Left lung (tissue), 10 donors: Measurements from ENCODE around the gene ZNF189. TPM values are rescaled to one million over a fixed set of nuclear protein-coding genes. Genes with fewer than 3 reads are reported as not detected.

Experiments used
- ATAC-seq: fragments of 200-7000 bp; cut with Tn5 transposase; one replicate; pipeline ENCODE4 v1.9.1; 2020; ENCODE audit warnings: moderate library complexity
- DNase-seq, 4 donors: peaks; one replicate each; pipeline ENCODE4 v3.0.0-alpha.2; 2013 to 2020
- H3K27ac ChIP-seq, 2 donors: fragments of 200-600 bp; sonication (generic) in 1 of 2; one replicate each; pipeline versions ENCODE4 v1.5.0 to v1.8.0; 2020 to 2021
- H3K27me3 ChIP-seq, 2 donors: fragments of 200-600 bp; sonication (generic) in 1 of 2; one replicate each; pipeline versions ENCODE4 v1.5.0 to v1.8.0; 2020 to 2021
- H3K36me3 ChIP-seq, 2 donors: fragments of 200-600 bp; sonication (generic) in 1 of 2; one replicate each; pipeline versions ENCODE4 v1.5.0 to v1.8.0; 2020 to 2021
- H3K4me1 ChIP-seq, 2 donors: fragments of 200-600 bp; one replicate each; pipeline ENCODE4 v1.8.0; 2021
- H3K4me3 ChIP-seq, 2 donors: fragments of 200-600 bp; sonication (generic) in 1 of 2; one replicate each; pipeline versions ENCODE4 v1.5.0 to v1.8.0; 2020 to 2021; ENCODE audit warnings: mild to moderate bottlenecking in 1 of 2
- H3K9me3 ChIP-seq, 2 donors: fragments of 200-600 bp; sonication (generic) in 1 of 2; one replicate each; pipeline versions ENCODE4 v1.5.0 to v1.8.0; 2020 to 2021
- intact Hi-C, 2 donors: fragments of 100-400 bp; cut with DNase I; formaldehyde crosslinking; loops; one replicate each; pipeline versions ENCODE4 v1.11.2 to v1.14.2; 2022
- polyA plus RNA-seq, 6 donors: library from polyadenylated mRNA; unstranded; fragments of 120-200 nt; gene quantifications; one replicate each; pipeline ENCODE4 v1.2.1, GENCODE V29; 2013; ENCODE audit not compliant: insufficient read length in 6 of 6
- total RNA-seq, 2 donors: library from RNA; stranded (reverse); fragmentation: NEBNext Ultra II Directional; extraction: Animal tissue kit (Norgen Biotek cat#: 25700); gene quantifications; one replicate each; pipeline ENCODE4 v1.2.1, GENCODE V29; 2021
- TF ChIP-seq, protein P1 (sequence below), 2 donors: fragments of 200-600 bp; sonication (generic) in 1 of 2; IDR thresholded peaks; one replicate each; pipeline versions ENCODE4 v1.5.0 to v1.8.0; 2021; ENCODE audit warnings: antibody characterized with exemption in 2 of 2
- donor health status: DM: no; HTN: yes; CAD: no.
- donor health status: DM: no; HTN: no; CAD: no.

The ZNF189 gene
- total and polyA plus RNA-seq, 8 donors = 15.7 to 45.1 (median 37.9) TPM

DNA sequence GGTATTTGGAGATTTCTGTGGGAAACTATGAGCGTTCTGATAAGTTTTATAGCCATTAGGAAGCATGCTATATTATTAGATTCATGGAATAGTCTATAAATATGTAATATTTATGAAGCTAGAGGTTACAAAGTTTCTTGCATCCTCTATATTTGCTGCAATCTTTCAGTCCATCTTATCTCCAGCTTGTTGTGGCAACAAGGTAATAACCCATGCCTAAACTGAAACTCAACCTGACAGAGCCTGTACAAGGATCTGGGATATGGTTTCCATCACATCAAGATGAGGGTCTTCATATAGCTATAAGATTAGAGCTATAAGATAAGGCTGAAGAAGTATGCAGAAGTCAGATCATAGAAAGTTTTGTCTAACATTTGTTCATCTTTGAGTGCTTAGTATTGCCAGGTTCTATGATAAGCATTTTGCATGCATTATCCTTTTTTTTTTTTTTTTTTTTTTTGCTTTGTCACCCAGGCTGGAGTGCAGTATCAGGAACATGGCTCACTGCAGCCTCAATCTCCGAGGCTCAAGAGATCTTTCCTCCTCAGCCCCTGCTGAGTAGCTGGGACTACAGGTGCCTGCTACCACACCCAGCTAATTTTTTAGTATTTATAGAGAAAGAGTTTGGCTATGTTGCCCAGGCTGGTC, 28.6 kb upstream of the ZNF189 start:
- TF ChIP-seq, protein P1, sequence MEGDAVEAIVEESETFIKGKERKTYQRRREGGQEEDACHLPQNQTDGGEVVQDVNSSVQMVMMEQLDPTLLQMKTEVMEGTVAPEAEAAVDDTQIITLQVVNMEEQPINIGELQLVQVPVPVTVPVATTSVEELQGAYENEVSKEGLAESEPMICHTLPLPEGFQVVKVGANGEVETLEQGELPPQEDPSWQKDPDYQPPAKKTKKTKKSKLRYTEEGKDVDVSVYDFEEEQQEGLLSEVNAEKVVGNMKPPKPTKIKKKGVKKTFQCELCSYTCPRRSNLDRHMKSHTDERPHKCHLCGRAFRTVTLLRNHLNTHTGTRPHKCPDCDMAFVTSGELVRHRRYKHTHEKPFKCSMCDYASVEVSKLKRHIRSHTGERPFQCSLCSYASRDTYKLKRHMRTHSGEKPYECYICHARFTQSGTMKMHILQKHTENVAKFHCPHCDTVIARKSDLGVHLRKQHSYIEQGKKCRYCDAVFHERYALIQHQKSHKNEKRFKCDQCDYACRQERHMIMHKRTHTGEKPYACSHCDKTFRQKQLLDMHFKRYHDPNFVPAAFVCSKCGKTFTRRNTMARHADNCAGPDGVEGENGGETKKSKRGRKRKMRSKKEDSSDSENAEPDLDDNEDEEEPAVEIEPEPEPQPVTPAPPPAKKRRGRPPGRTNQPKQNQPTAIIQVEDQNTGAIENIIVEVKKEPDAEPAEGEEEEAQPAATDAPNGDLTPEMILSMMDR (IDR thresholded peaks at IDR 0.05) = no peak
- Histone ChIP-seq H3K9me3 (no peaks in the 10 kb centered on the region), H3K4me3 (no peak overlapping the region), H3K27me3 (no peaks in the 10 kb centered on the region), H3K27ac (no peak overlapping the region), H3K4me1 (no peaks in the 10 kb centered on the region), H3K36me3 (no peaks in the 10 kb centered on the region)
- ATAC-seq (no peak), DNase-seq (no peak)
- intact Hi-C loops = no loop called here

DNA sequence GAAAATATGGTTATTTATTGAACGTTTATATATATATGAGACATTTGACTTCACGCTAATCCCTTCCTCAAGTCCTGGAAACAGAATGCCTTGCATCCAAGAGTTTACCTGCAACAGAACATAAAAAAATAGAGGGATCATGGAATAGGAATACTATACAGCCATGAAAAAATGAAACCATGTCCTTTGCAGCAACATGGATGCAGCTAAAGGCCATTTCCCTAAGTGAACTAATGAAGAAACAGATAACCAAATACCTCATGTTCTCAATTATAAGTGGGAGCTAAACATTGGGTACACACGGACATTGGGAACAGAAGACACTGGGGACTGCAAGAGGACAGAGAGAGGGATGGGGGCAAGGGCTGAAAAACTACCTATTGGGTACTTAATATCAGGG, 26.8 kb upstream of the ZNF189 start:
- ATAC-seq = no peak
- Histone ChIP-seq H3K27ac (no peak overlapping the region), H3K9me3 (no peaks in the 10 kb centered on the region), H3K27me3 (no peaks in the 10 kb centered on the region), H3K4me3 (no peak overlapping the region), H3K4me1 (no peaks in the 10 kb centered on the region), H3K36me3 (no peaks in the 10 kb centered on the region)
- TF ChIP-seq, protein P1 (IDR thresholded peaks at IDR 0.05) = no peak
- no peak for DNase-seq
- intact Hi-C loops = no loop called here

DNA sequence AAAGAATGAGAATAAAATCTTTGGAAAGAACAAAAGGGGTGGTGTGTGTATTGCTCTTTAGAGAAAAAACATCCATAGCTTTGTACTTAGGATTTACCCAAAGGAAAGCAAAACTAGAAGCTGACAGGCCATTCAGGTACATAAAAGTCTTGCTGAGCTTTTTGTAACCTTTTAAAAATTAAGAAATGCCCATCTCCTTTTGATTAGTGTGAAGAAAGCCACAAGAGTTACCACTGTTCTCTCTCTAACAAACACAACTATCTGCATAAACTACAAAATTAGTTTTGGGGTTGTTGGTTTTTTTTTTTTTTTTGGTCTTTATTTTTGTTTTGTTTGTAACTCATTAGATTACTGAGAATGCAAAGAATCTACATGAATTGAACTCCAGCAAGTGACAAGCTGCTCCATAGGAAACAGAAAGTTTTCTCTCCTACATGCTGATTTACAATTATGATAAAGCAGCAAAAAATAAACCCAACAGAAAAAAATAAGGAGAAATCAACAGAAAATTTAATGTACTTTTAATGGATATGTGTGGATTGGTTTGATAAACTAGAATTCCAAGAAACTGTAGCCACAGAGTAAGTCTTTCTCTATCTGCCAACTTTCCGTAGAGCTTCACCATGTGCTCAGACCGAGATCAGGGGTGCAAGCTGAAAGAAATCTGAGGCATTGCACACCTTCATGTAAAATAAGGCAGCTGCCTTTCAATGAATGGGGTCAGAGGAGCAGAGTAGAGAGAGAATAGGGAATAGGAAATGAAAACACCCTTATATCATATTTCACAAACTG, 26.1 kb upstream of the ZNF189 start:
- TF ChIP-seq, protein P1 (IDR thresholded peaks at IDR 0.05) = no peak
- ATAC-seq (no peak), DNase-seq (no peak)
- Histone ChIP-seq H3K27me3 (no peaks in the 10 kb centered on the region), H3K36me3 (no peaks in the 10 kb centered on the region), H3K9me3 (no peaks in the 10 kb centered on the region), H3K4me1 (no peaks in the 10 kb centered on the region), H3K27ac (no peak overlapping the region), H3K4me3 (no peak overlapping the region)
- intact Hi-C loops = no loop called here

DNA sequence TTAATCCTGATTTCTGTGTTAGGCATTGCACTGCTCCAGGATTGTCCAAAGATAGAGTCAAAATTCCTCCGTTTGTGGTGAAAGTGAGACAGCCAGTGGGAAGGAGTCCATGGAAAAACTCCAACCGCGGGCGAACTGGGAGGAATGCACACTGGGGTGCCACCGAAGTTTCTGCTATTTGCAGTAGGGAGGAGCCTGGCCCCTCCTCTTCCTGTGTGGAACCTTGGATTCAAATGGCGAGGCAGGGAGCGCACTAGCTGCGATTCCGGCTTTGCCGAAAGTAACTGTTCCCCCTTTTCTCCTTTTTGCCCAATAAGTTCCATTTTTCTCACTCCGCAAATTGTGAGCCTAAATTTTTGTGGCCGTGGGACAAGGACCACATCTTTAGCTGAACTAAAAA, 23.1 kb upstream of the ZNF189 start:
- Histone ChIP-seq H3K9me3 (peaks cover 0 to 5% of the 10 kb centered on the region in 2 donors), H3K36me3 (no peaks in the 10 kb centered on the region), H3K27ac (no peak overlapping the region), H3K4me3 (no peak overlapping the region), H3K27me3 (no peaks in the 10 kb centered on the region), H3K4me1 (no peaks in the 10 kb centered on the region)
- no peak for DNase-seq
- intact Hi-C loops = no loop called here
- no peak for ATAC-seq
- TF ChIP-seq, protein P1 (IDR thresholded peaks at IDR 0.05) = no peak

DNA sequence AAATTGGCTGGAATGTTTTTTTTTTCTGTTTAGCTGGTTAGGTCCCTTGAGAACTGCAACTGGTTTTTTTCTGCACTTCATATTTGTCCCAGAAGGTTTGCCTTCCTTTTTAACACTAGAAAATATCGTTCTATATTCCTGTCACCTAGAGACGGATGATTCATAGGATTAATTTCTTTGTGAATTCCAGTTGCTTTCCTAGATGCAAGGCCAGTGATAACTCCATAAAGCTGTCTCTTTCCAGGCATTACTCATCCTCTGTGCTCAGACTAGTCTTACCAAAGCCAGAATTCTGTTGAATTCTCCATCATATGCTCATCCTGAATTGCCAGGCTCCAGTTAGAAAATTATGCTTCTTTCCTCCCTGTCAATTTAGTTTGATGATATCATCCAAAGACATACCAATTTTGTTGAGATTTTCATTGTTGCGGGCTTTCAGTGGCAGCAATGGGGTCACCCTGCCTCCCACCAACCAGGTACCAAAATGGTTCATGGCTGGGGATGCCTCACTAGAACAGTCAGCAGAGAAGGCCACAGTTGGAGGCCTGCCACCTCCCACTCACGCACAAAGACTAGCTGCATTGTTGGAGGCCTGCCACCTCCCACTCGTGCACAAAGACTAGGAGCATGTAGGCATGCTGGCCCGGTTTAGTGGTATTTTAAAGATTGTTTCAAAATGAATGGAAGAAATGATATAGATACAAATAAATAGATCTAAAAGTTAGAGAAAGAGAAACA, 22.4 kb upstream of the ZNF189 start:
- Histone ChIP-seq H3K27ac (no peak overlapping the region), H3K27me3 (no peaks in the 10 kb centered on the region), H3K9me3 (peaks cover 0 to 5% of the 10 kb centered on the region in 2 donors), H3K36me3 (no peaks in the 10 kb centered on the region), H3K4me3 (no peak overlapping the region), H3K4me1 (no peaks in the 10 kb centered on the region)
- TF ChIP-seq, protein P1 (IDR thresholded peaks at IDR 0.05) = no peak
- no peak for DNase-seq
- no peak for ATAC-seq
- intact Hi-C loops = no loop called here
